Bronchial epithelial cell (primary cell): ENCODE results near the gene LRP2. TPM values are rescaled to one million over a fixed set of nuclear protein-coding genes. Genes with fewer than 3 reads are reported as not detected.
A peak's percentile ranks its signal among the peaks of the same experiment; 100 is the strongest.

ENCODE experiments used
- DNase-seq: peaks from one replicate; pipeline ENCODE4 v3.0.0-alpha.2; 2010; ENCODE audit warnings: low read depth
- FAIRE-seq: peaks from 2 replicates; lab custom pipeline; 2011; peaks lifted over from hg19 to GRCh38; lab: Jason Lieb, UNC
- H3K27me3 ChIP-seq: 2 replicates; pipeline ENCODE4 v1.5.1; 2011; ENCODE audit warnings: low read length; ENCODE audit not compliant: control insufficient read depth, insufficient read depth
- H3K36me3 ChIP-seq: 2 replicates; pipeline ENCODE4 v1.5.1; 2011; ENCODE audit warnings: low read length; ENCODE audit not compliant: control insufficient read depth, insufficient read depth
- H3K4me3 ChIP-seq: 2 replicates; pipeline ENCODE4 v1.5.1; 2011; ENCODE audit warnings: mild to moderate bottlenecking, low read depth, low read length, control low read depth
- CTCF ChIP-seq: IDR thresholded peaks from 2 replicates; pipeline ENCODE4 v1.5.1; 2011; ENCODE audit warnings: mild to moderate bottlenecking, moderate library complexity, low read length, control low read depth, inconsistent platforms; ENCODE audit not compliant: insufficient read depth, severe bottlenecking
- total RNA-seq: library from RNA; depleted of rRNA; stranded (reverse); fragments of >200 nt; gene quantifications from 2 replicates; pipeline ENCODE4 v1.2.1, GENCODE V29; 2014

The LRP2 gene
- total RNA-seq, 1 donor from 2014 or later = not detected

GRCh38 chr2:169222665-169223064, 139.7 kb downstream of the LRP2 start:
- Histone ChIP-seq H3K4me3 (no peak overlapping the region), H3K27me3 (no peaks in the 10 kb centered on the region), H3K36me3 (no peaks in the 10 kb centered on the region)
- no peak for TF ChIP-seq CTCF
- DNase-seq (peak; percentile 66), FAIRE-seq (no peak)

- TF ChIP-seq CTCF = peak; percentile 34
Measured at GRCh38 chr2:169221745-169222369, 140.5 kb downstream of the LRP2 start.

GRCh38 chr2:169210917-169211316, 151.4 kb downstream of the LRP2 start:
- Histone ChIP-seq H3K4me3 (no peak overlapping the region), H3K27me3 (no peaks in the 10 kb centered on the region), H3K36me3 (no peaks in the 10 kb centered on the region)
- no peak for FAIRE-seq
- TF ChIP-seq CTCF = no peak
- no peak for DNase-seq

More at GRCh38 chr2:169221745-169222369, 140.5 kb downstream of the LRP2 start:
- DNase-seq (peak; percentile 48), FAIRE-seq (no peak)
- no peaks in the 10 kb centered on the region for H3K36me3 ChIP-seq
- H3K27me3 ChIP-seq = no peaks in the 10 kb centered on the region
- no peak overlapping the region for H3K4me3 ChIP-seq

- no peak overlapping the region for H3K4me3 ChIP-seq
- H3K36me3 ChIP-seq = no peaks in the 10 kb centered on the region
- DNase-seq = no peak
- TF ChIP-seq CTCF = no peak
- no peaks in the 10 kb centered on the region for H3K27me3 ChIP-seq
- FAIRE-seq = no peak
Measured at GRCh38 chr2:169208026-169208425, 154.3 kb downstream of the LRP2 start.

GRCh38 chr2:169205176-169205575, 157.2 kb downstream of the LRP2 start:
- peaks cover 1% of the 10 kb centered on the region for H3K27me3 ChIP-seq
- H3K4me3 ChIP-seq = no peak overlapping the region
- FAIRE-seq (no peak), DNase-seq (no peak)
- TF ChIP-seq CTCF = no peak
- H3K36me3 ChIP-seq = no peaks in the 10 kb centered on the region

- FAIRE-seq = no peak
- Histone ChIP-seq H3K36me3 (no peaks in the 10 kb centered on the region), H3K27me3 (peaks cover 1% of the 10 kb centered on the region), H3K4me3 (no peak overlapping the region)
- DNase-seq = no peak
- no peak for TF ChIP-seq CTCF
Measured at GRCh38 chr2:169203952-169204351, 158.4 kb downstream of the LRP2 start.
